ENCODE results near the gene BCAS1.

BCAS1 gene

GRCh38 chr20:54103067-54103761 is 32.8 kb upstream of the BCAS1 start:
- DNase-seq (ENCODE audit: low read depth in 2 of 2), result peak; percentile 73 to 76

- DNase-seq (ENCODE audit: low read depth in 2 of 2), result no peak
Measured at GRCh38 chr20:54102543-54102942, 32.1 kb upstream of the BCAS1 start.

DNA sequence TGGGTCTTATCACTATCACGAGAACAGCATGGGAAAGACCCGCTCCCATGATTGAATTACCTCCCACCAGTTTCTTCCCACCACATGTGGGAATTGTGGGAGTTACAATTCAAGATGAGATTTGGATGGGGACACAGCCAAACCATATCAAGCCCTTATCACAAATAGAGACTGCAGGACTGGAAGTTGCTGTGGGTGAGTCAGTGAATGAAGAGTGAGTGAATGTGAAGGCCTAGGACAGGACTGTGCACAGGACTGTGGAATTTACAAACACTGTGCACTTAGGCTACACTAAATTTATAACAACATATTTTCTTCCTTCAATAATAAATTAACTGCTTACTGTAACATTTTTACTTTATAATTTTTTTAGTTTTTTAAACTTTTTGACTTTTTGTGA is 30.2 kb upstream of the BCAS1 start:
- no peak for DNase-seq (ENCODE audit: low read depth in 2 of 2)

- DNase-seq (ENCODE audit: low read depth in 2 of 2), result no peak
Measured at GRCh38 chr20:54099894-54100293, 29.5 kb upstream of the BCAS1 start.

DNA sequence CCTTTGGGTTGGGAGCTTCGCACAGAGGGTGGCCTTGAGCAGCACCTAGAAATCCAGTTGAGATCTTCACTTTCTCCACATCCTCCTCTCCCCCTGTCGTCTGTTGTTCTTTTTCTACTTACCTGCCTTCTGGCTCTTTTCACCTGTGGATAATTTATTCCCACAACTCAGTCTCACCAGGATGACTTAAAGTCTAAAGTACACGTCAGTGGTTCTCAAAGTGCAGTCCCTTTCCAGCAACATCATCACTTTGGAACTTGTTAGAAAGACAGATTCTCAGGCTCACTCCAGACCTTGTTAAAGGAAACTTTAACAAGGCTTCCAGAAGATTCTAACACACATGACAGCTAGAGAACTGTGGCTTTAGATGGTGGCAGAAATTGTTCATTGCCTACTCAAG is 27.7 kb upstream of the BCAS1 start:
- DNase-seq (ENCODE audit: low read depth in 2 of 2), result no peak

GRCh38 chr20:54097236-54097529 is 26.8 kb upstream of the BCAS1 start:
- DNase-seq (ENCODE audit: low read depth in 2 of 2), result no peak

DNA sequence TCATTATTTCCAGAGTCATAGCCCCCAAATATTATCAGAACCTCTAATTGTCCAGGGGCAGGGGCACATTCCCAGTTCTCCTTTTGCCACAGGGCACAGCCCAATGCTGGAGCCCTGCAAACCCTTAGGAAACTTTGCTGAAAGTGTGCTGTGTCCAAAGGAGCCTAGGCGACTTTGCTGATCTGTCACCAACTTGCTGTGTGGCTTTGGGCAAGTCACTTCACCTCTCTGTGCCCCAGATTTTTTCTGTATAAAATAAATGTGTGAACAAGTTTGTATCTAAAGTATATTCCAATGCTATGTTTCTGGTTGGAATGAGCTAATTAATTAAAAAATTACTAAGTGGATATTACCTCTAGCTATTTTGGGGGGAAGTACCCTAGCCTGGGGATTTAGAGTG is 25.4 kb upstream of the BCAS1 start:
- DNase-seq (ENCODE audit: low read depth in 2 of 2), result no peak

- DNase-seq (ENCODE audit: low read depth in 2 of 2), result no peak
Measured at GRCh38 chr20:54094268-54094580, 23.8 kb upstream of the BCAS1 start.

DNA sequence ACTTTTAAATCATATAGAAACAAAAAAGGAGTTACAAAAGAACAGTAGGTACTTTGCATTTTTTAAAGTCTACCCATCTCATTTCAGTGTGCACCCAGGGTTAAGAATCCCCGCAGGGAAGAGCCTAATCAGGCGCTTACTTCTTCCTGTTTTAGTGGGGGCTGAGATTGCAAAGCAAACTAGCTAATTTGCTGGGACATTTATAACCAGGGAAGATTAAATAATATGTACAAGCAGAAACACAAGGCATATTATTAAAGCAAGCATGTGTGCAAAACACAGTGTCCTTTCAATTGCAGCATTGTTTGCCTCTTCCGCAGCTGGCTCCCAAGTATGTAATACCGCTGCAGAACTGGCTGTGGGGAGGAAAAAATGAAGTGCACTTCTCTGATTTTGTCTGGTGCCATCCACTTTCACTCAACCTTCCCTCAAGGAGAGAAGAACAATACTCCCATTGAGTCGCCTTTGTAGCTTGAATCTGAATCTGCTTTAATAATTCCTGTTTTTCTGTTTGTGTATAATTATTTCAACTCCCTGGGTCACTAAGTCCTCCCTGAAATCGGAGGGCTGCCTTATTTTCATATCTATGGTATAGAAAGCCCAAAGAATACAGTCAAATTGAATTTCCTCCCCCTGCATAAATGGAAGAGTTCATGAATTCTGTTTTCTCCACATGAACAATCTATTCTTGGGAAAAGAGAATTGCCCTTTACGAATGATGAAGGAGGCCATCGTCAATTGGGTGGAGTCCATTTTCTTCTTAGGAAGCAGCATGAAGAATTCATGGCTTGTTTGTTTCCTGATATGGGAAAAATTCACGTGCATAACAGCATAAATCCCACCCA is 23.3 kb upstream of the BCAS1 start:
- no peak for DNase-seq (ENCODE audit: low read depth in 2 of 2)

GRCh38 chr20:54092021-54092420 is 21.6 kb upstream of the BCAS1 start:
- no peak for DNase-seq (ENCODE audit: low read depth in 2 of 2)

DNA sequence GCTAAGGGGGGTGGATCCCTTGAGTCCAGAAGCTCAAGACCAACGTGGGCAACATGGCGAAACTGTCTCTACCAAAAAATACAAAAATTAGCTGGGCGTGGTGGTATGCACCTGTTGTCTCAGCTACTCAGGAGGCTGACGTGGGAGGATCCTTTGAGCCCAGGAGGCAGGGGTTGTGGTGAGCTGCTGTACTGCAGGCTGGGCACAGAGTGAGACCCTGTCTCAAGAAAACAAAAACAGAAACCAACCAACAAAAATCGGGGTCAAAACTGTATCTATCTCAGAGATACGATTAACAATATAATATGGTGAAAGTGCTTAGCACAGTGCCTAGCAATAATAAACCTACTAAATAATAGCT is 20.7 kb upstream of the BCAS1 start:
- no peak for DNase-seq (ENCODE audit: low read depth in 2 of 2)

DNA sequence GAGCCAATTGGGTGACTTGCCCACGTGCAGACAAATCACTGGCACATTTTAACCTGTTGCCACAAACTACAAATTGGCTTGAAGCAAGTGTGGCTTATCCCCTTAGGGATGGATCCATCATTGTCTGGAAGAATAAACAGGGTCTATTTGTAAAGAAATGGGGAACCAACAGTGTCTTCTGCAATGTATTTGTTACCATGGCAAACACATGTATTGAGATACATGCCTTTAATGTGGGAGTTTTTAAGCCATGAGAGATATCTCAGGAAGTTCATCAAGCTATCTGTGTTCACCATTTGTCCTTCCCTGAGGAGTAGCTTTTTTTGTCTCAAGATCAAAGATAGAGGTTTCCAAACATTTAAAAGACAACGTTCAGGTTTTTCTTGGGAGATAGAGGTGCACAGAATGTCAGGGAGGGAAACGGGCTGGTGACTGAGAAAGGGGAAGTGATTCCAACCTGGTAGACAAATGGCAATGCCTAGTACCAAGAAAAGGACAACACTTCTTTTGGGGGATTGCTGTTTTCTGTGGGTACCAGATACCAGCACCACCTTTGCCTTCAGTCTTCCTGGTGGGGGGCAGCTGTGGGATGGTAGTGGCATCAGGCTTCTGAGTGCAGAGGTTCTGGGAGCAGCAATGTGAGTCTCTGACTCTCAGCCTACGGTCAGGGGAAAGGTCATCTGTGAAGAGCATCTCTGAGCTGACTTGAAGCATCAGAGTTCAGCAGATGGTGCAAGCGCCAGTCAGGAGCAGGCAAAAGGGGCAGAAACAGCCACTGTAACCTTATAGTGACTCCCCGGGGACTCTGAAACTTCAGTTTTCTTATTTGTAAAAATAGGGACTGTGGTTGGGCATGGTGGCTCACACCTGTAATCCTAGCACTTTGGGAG is 20.1 kb upstream of the BCAS1 start:
- DNase-seq (ENCODE audit: low read depth in 2 of 2), result no peak

DNA sequence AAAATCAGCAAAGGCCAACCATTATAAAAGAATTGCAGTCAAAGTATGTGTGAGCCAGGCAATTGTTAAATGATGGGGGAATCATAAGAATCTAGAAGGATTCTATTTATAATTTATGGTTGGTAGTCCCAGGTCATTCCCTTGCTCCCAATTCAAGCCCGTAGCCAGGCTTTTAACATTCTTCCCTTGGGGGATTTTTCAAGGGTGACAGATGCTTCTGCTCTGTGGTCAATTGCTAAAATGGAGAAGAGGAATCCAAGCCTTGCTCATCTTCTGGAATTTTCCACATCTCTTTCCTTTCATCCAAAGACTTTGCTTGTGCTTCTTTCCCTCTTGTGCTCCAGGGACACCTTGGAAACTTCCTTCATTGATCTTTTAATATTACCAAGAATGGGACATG is 18.0 kb upstream of the BCAS1 start:
- no peak for DNase-seq (ENCODE audit: low read depth in 2 of 2)

- DNase-seq (ENCODE audit: low read depth in 2 of 2), result no peak
Measured at GRCh38 chr20:54086507-54087039, 16.2 kb upstream of the BCAS1 start.

- DNase-seq (ENCODE audit: low read depth in 2 of 2), result no peak
Measured at GRCh38 chr20:54085910-54086309, 15.5 kb upstream of the BCAS1 start.

DNA sequence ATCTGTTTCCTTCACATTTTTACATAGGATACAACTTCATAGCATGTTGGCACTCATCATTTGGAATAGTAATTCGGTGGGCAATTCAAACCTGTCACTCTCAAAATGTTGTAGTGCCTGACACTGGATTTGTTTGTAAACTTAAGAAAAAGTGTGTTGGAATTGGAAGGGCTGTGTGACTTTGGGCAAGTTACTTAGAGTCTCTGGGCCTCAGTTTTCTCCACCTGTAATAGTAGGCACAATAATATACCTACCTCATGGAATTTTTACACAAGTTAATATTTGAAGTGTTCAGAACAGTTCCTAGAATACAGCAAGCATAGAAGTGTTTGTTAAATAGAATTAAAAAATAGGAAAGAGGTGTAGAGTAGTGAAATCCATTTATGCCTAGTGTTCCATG is 15.0 kb upstream of the BCAS1 start:
- no peak for DNase-seq (ENCODE audit: low read depth in 2 of 2)

DNA sequence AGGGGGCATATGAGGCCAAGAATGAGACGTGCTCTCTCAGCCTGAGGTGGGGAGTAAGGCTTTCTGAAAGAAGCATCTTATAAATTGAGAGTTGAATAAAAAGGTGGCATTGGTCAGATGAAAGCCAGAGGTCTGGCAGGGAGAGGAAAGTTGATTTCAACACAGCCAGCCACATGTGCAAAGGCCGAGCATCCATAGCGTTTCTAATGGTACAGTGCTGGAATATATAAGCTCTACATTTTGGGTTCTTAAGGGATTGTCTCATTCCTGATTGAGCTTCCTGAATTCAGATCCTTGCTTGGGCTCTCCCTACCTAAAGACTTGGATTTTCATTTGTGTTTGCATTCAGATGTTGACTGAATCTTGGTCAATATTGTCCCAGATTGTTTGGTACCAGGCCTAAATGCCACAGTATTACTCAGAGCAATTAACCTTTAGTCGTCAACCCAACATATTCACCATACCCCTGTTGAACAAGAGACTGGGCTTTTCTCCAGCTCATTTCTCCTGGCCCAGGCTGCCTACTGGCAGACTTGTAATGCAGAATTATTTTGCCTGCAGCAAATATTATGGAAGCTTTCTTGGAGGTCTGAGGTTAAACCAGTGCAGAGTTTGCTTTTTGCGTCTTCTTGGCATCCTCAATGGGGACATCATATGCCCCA is 14.5 kb upstream of the BCAS1 start:
- DNase-seq (ENCODE audit: low read depth in 2 of 2), result no peak

GRCh38 chr20:54084193-54084592 is 13.8 kb upstream of the BCAS1 start:
- no peak for DNase-seq (ENCODE audit: low read depth in 2 of 2)

DNA sequence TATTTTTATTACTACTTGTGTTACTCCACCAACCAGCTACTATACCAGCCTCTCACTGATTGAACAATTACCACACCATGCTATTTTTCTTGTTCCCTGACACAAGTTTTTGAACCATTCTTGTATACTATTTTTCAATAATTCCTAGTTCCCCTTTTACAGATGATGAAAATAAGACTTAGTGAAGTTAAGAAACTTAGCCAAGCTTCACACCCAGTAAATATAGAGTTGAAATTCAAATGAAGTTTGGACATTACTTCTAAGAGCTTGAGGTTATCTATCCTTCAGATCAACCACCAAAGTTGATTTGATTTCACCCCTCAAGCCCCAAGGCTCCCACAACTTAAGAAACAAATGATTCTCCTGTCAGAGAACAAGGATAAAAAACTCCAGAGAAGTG is 13.1 kb upstream of the BCAS1 start:
- DNase-seq (ENCODE audit: low read depth in 2 of 2), result no peak

GRCh38 chr20:54082100-54082499 is 11.7 kb upstream of the BCAS1 start:
- no peak for DNase-seq (ENCODE audit: low read depth in 2 of 2)

DNA sequence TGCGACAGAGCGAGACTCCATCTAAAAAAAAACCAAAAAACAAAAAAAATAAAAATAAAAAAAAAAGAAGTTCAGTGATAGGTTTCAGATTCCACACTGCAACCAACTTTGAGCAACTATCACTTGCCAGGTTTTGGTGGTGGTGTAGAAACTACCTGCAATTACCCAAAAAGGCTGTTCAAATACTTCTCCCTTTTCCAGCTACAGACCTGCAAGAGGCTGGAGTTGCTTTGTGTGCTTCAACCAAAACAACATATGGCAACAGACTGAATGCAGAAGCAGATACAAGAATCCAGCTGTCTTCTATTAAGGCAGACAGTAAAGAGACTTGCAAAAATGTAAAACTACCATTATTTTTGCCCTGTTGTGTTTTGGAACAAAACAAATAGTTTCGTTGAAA is 9.3 kb upstream of the BCAS1 start:
- no peak for DNase-seq (ENCODE audit: low read depth in 2 of 2)

All from stimulated activated CD8-positive, alpha-beta memory T cell treated with anti-CD3 and anti-CD28 coated beads, Interleukin-2, amount 100 ng/mL, for 48 hours (primary cell).